MCF 10A (cell line): Measurements from ENCODE around the gene OR5H6. TPM values are rescaled to one million over a fixed set of nuclear protein-coding genes. Genes with fewer than 3 reads are reported as not detected.

Experiments
- Bru-seq: library from RNA; stranded (reverse); fragments of 400-500 nt; gene quantifications from one replicate; lab custom pipeline; 2021; lab: Mats Ljungman, UMichigan
- BruChase-seq, 2 experiments: library from RNA; stranded (reverse); fragments of 400-500 nt; gene quantifications; one replicate each; lab custom pipeline; 2021; lab: Mats Ljungman, UMichigan
- BruUV-seq: library from RNA; stranded (reverse); fragments of 400-500 nt; replicated peaks from 2 replicates; lab custom pipeline; 2021; lab: Mats Ljungman, UMichigan
- CTCF ChIA-PET: fragments of 300-600 bp; sonication (Branson Sonifier 250); formaldehyde crosslinking; extraction: SDS; loops from one replicate; lab custom pipeline; 2021; ENCODE audit warnings: antibody characterized with exemption, inconsistent platforms; lab: Yijun Ruan, JAX
- POLR2A ChIA-PET: fragments of 300-600, 350-650 bp; sonication (Branson Sonifier 250); formaldehyde crosslinking; extraction: SDS; loops from one replicate; lab custom pipeline; 2020; ENCODE audit warnings: antibody characterized with exemption, inconsistent platforms; lab: Yijun Ruan, JAX
- DNase-seq: peaks from one replicate; pipeline ENCODE4 v3.0.0-alpha.2; 2018; ENCODE audit not compliant: unreplicated experiment
- H3K27ac Mint-ChIP-seq: one replicate; pipeline ENCODE4 v1.8.0; 2022; ENCODE audit warnings: mild to moderate bottlenecking, low read depth, mixed read lengths; ENCODE audit not compliant: unreplicated experiment
- H3K27me3 Mint-ChIP-seq: one replicate; pipeline ENCODE4 v1.8.0; 2022; ENCODE audit warnings: mixed read lengths; ENCODE audit not compliant: insufficient read depth, unreplicated experiment
- H3K36me3 Mint-ChIP-seq: one replicate; pipeline ENCODE4 v1.8.0; 2022; ENCODE audit warnings: mild to moderate bottlenecking, moderate library complexity, mixed read lengths; ENCODE audit not compliant: insufficient read depth, unreplicated experiment
- H3K4me1 Mint-ChIP-seq: one replicate; pipeline ENCODE4 v1.8.0; 2022; ENCODE audit warnings: mixed read lengths; ENCODE audit not compliant: insufficient read depth, unreplicated experiment
- H3K4me3 Mint-ChIP-seq: one replicate; pipeline ENCODE4 v1.8.0; 2022; ENCODE audit warnings: mild to moderate bottlenecking, moderate library complexity, mixed read lengths; ENCODE audit not compliant: unreplicated experiment
- H3K9me3 Mint-ChIP-seq: one replicate; pipeline ENCODE4 v1.8.0; 2022; ENCODE audit warnings: mixed read lengths; ENCODE audit not compliant: unreplicated experiment
- intact Hi-C: fragments of 100-400 bp; cut with micrococcal nuclease; formaldehyde crosslinking; loops from 2 replicates; pipeline ENCODE4 v1.14.1; 2022
- long read RNA-seq: library from polyadenylated mRNA; stranded (forward); transcript quantifications from one replicate; pipeline ENCODE4 v2.0.0, GENCODE V29; 2022
- total RNA-seq: library from RNA; stranded (reverse); gene quantifications from 2 replicates; pipeline ENCODE4 v1.2.3, GENCODE V29; 2022
- TF ChIP-seq, protein P1 (sequence below): fragments of 200-600 bp; IDR thresholded peaks from one replicate; pipeline ENCODE4 v1.8.0; 2022; ENCODE audit warnings: antibody characterized with exemption, mild to moderate bottlenecking; ENCODE audit not compliant: unreplicated experiment

Gene OR5H6
- not detected in 2 replicates for total RNA-seq
- not detected for Bru-seq, nascent RNA
- not detected for BruChase-seq, experiment 1, labeled RNA remaining after a 6-hour chase
- not detected for BruChase-seq, experiment 2, labeled RNA remaining after a 2-hour chase
- long read RNA-seq = 0 reads

DNA sequence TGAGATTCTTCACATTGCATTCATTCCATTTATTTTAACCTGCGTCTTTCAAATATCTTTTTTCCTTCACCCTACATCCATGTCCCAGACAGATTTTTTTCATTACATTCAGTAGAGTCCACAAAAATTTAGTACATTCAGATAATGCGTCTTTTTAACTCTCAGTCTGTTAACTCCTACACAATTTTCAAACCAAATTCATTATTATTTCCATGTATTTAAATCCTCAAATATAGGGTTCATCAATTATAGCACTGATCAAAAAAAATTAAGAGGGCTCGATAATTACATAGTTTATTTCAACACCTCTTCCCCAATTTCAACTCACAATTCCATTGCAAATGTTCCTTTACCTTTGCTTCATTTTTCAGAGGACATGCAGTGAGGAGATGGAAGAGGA, at the start of gene OR5H6:
TSS of gene OR5H6 (plus strand) at position 301 of the 400 bp plus-strand sequence. CDS start at position 390, 89 bp downstream.
- Mint-ChIP-seq H3K4me3 (no peak within 1 kb of the TSS), H3K4me1 (no peaks in the 10 kb centered on the region), H3K27me3 (peaks cover 55% of the 10 kb centered on the region), H3K36me3 (no peaks in the 10 kb centered on the region), H3K27ac (no peak within 1 kb of the TSS), H3K9me3 (no peaks in the 10 kb centered on the region)
- ChIA-PET POLR2A (no interaction called here), CTCF (no interaction called here)
- TF ChIP-seq, protein P1, sequence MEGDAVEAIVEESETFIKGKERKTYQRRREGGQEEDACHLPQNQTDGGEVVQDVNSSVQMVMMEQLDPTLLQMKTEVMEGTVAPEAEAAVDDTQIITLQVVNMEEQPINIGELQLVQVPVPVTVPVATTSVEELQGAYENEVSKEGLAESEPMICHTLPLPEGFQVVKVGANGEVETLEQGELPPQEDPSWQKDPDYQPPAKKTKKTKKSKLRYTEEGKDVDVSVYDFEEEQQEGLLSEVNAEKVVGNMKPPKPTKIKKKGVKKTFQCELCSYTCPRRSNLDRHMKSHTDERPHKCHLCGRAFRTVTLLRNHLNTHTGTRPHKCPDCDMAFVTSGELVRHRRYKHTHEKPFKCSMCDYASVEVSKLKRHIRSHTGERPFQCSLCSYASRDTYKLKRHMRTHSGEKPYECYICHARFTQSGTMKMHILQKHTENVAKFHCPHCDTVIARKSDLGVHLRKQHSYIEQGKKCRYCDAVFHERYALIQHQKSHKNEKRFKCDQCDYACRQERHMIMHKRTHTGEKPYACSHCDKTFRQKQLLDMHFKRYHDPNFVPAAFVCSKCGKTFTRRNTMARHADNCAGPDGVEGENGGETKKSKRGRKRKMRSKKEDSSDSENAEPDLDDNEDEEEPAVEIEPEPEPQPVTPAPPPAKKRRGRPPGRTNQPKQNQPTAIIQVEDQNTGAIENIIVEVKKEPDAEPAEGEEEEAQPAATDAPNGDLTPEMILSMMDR = no peak
- DNase-seq = no peak
- intact Hi-C loops = no loop called here
- BruUV-seq = no TSS peak

DNA sequence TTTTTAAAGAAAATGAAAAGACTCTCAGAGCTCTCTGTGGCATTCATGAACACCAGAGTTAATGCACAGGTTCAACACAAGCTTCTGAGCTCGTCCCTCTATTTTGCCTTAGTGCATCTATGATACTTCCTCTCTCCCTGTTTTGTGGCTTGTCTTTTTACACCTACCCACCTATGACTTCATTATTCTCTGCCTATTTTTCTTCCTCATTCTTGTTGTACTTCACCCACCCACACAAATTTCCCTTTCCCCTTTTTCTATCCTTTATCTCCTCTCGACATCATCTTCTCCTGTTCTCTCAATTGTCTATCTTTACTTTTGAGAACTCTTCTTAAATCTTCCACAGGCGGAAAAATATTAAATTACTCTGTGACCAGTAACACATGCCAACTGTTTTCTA, 49.0 kb upstream of the OR5H6 start:
- Mint-ChIP-seq H3K9me3 (no peaks in the 10 kb centered on the region), H3K36me3 (no peaks in the 10 kb centered on the region), H3K27ac (no peak overlapping the region), H3K4me1 (no peaks in the 10 kb centered on the region), H3K4me3 (no peak overlapping the region), H3K27me3 (peaks cover 77% of the 10 kb centered on the region)
- ChIA-PET CTCF (no interaction called here), POLR2A (no interaction called here)
- TF ChIP-seq, protein P1 = no peak
- intact Hi-C loops = no loop called here
- no TSS peak for BruUV-seq
- no peak for DNase-seq

DNA sequence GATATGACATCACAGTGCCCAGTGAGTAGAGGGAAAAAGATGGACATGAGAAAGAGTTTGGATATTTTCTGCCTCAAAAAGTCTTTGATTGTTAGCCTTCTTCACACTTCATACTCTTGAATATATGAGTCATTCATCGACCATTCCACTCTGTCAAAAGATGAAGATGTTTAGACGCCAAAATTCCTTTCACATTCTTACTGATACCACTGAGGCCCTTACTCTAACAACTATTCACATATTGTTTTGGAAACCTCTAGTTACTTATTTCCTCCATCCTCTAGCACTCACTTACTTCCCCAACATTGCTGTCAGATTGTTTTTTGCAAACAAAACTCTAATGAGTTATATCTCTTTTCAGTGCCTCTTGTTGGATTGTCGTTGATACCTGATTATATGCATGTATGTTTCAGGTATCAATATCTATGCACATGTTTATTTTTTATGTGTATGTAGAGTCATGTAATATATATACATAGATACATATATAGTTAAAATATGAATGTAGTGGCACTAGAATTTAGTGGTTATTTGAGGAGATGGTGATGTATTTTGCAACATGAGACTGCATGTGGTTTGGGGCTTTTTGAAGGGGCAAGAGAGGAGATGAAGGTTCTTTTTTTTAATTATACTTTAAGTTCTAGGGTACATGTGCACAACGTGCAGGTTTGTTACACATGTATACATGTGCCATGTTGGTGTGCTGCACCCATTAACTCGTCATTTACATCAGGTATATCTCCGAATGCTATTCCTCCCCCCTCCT, 40.0 kb upstream of the OR5H6 start:
- TF ChIP-seq, protein P1 = no peak
- intact Hi-C loops = no loop called here
- no peak overlapping the region for H3K4me3 Mint-ChIP-seq
- peaks cover 74% of the 10 kb centered on the region for H3K27me3 Mint-ChIP-seq
- H3K4me1 Mint-ChIP-seq = no peaks in the 10 kb centered on the region
- no peaks in the 10 kb centered on the region for H3K36me3 Mint-ChIP-seq
- no peak for DNase-seq
- ChIA-PET CTCF (no interaction called here), POLR2A (interaction anchor here (0.6 kb wide), 1 partner anchor 219 kb away, joined by 3 read pairs; no protein-coding TSS in a partner anchor)
- H3K27ac Mint-ChIP-seq = no peak overlapping the region
- BruUV-seq = no TSS peak
- H3K9me3 Mint-ChIP-seq = no peaks in the 10 kb centered on the region

DNA sequence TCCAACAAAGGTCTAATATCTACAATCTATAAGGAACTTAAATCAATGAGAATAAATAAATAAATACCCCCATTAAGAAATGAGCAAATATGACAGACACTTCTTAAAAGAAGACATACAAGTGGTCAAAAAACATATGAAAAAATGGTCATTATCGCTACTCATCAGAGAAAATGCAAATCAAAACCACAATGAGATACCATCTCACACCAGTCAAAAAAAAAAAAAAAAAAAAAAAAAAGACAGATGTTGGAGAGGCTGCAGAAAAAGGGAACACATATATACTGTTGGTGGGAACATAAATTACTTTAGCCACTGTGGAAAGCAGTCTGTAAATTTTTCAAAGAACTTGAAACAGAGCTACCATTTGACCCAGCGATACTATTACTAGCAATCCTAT, 31.6 kb upstream of the OR5H6 start:
- intact Hi-C loops = no loop called here
- Mint-ChIP-seq H3K36me3 (no peaks in the 10 kb centered on the region), H3K27me3 (peaks cover 78% of the 10 kb centered on the region), H3K27ac (no peak overlapping the region), H3K4me1 (no peaks in the 10 kb centered on the region), H3K9me3 (no peaks in the 10 kb centered on the region), H3K4me3 (no peak overlapping the region)
- DNase-seq = no peak
- ChIA-PET CTCF (interaction anchor here (0.6 to 1.2 kb wide), 2 partner anchors 28 to 96 kb away, joined by 3 read pairs; no protein-coding TSS in a partner anchor), POLR2A (no interaction called here)
- TF ChIP-seq, protein P1 = no peak
- no TSS peak for BruUV-seq
